Measurements from ENCODE around the gene CECR2.

Gene CECR2

GRCh38 chr22:17476838-17477237, 107.6 kb downstream of the CECR2 start:
- H3K36me3 ChIP-seq (ENCODE audit: insufficient read depth, insufficient read length, low read length), result peaks cover 2% of the 10 kb centered on the region
- no peaks in the 10 kb centered on the region for H3K9me3 ChIP-seq (ENCODE audit: insufficient read depth, low read length)
- no peak overlapping the region for H3K9ac ChIP-seq (ENCODE audit: insufficient read length, low read depth)
- peaks cover 2% of the 10 kb centered on the region for H3K4me1 ChIP-seq (ENCODE audit: insufficient read depth, insufficient read length)
- TF ChIP-seq YY1 (IDR thresholded peaks at IDR 0.05; ENCODE audit: insufficient read depth, insufficient read length) (no peak), ZNF274 (IDR thresholded peaks at IDR 0.05; ENCODE audit: low read depth, low read length) (no peak), SUZ12 (IDR thresholded peaks at IDR 0.05; ENCODE audit: extremely low read depth, insufficient read depth, insufficient read length) (no peak)
- DNase-seq (ENCODE audit: low read depth, low spot score), result no peak
- H3K27me3 ChIP-seq (ENCODE audit: insufficient read depth, insufficient read length), result no peaks in the 10 kb centered on the region
- no peak overlapping the region for H3K4me3 ChIP-seq (ENCODE audit: insufficient read length, low read depth)

DNA sequence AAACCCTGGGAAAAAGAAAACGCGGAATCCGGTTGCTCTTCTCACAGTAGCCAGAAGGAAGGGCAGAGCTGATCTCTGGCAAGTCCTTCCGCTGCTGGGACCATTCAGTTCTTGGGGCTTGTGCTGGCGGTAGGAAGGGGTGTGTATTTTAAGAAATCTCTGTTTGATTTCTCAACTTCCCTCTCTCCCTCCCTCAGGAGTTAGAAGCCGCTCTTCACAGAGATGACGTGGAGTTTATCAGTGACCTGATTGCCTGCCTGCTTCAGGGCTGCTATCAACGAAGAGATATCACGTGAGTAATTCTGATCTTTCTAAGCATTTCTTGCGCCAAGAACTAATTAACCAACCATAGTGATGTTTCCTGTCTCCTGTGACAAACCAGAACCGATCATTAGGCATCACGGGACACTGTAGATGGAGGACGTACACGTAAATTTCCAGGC, 108.2 kb downstream of the CECR2 start:
- Histone ChIP-seq H3K9ac (ENCODE audit: insufficient read length, low read depth) (no peak overlapping the region), H3K4me3 (ENCODE audit: insufficient read length, low read depth) (no peak overlapping the region), H3K4me1 (ENCODE audit: insufficient read depth, insufficient read length) (peaks cover 2% of the 10 kb centered on the region), H3K27me3 (ENCODE audit: insufficient read depth, insufficient read length) (no peaks in the 10 kb centered on the region), H3K9me3 (ENCODE audit: insufficient read depth, low read length) (no peaks in the 10 kb centered on the region), H3K36me3 (ENCODE audit: insufficient read depth, insufficient read length, low read length) (peaks cover 2% of the 10 kb centered on the region)
- TF ChIP-seq ZNF274 (IDR thresholded peaks at IDR 0.05; ENCODE audit: low read depth, low read length) (no peak), YY1 (IDR thresholded peaks at IDR 0.05; ENCODE audit: insufficient read depth, insufficient read length) (no peak), SUZ12 (IDR thresholded peaks at IDR 0.05; ENCODE audit: extremely low read depth, insufficient read depth, insufficient read length) (no peak)
- DNase-seq (ENCODE audit: low read depth, low spot score), result no peak

- no peak overlapping the region for H3K9ac ChIP-seq (ENCODE audit: insufficient read length, low read depth)
- no peak overlapping the region for H3K4me3 ChIP-seq (ENCODE audit: insufficient read length, low read depth)
- H3K27me3 ChIP-seq (ENCODE audit: insufficient read depth, insufficient read length), result no peaks in the 10 kb centered on the region
- no peaks in the 10 kb centered on the region for H3K9me3 ChIP-seq (ENCODE audit: insufficient read depth, low read length)
- TF ChIP-seq YY1 (IDR thresholded peaks at IDR 0.05; ENCODE audit: insufficient read depth, insufficient read length) (no peak), SUZ12 (IDR thresholded peaks at IDR 0.05; ENCODE audit: extremely low read depth, insufficient read depth, insufficient read length) (no peak), ZNF274 (IDR thresholded peaks at IDR 0.05; ENCODE audit: low read depth, low read length) (no peak)
- peaks cover 2% of the 10 kb centered on the region for H3K4me1 ChIP-seq (ENCODE audit: insufficient read depth, insufficient read length)
- DNase-seq (ENCODE audit: low read depth, low spot score), result no peak
- H3K36me3 ChIP-seq (ENCODE audit: insufficient read depth, insufficient read length, low read length), result peaks cover 4% of the 10 kb centered on the region
These were observed 109.9 kb downstream of the CECR2 start for GRCh38 chr22:17479135-17479534.

GRCh38 chr22:17481424-17481823, 112.2 kb downstream of the CECR2 start:
- Histone ChIP-seq H3K9ac (ENCODE audit: insufficient read length, low read depth) (no peak overlapping the region), H3K4me3 (ENCODE audit: insufficient read length, low read depth) (no peak overlapping the region), H3K4me1 (ENCODE audit: insufficient read depth, insufficient read length) (no peaks in the 10 kb centered on the region), H3K36me3 (ENCODE audit: insufficient read depth, insufficient read length, low read length) (peaks cover 11% of the 10 kb centered on the region), H3K27me3 (ENCODE audit: insufficient read depth, insufficient read length) (no peaks in the 10 kb centered on the region), H3K9me3 (ENCODE audit: insufficient read depth, low read length) (no peaks in the 10 kb centered on the region)
- TF ChIP-seq SUZ12 (IDR thresholded peaks at IDR 0.05; ENCODE audit: extremely low read depth, insufficient read depth, insufficient read length), result no peak
- DNase-seq (ENCODE audit: low read depth, low spot score), result no peak

GRCh38 chr22:17483688-17484372, 114.6 kb downstream of the CECR2 start:
- Histone ChIP-seq H3K4me1 (ENCODE audit: insufficient read depth, insufficient read length) (no peaks in the 10 kb centered on the region), H3K9me3 (ENCODE audit: insufficient read depth, low read length) (no peaks in the 10 kb centered on the region), H3K27me3 (ENCODE audit: insufficient read depth, insufficient read length) (no peaks in the 10 kb centered on the region), H3K4me3 (ENCODE audit: insufficient read length, low read depth) (no peak overlapping the region), H3K9ac (ENCODE audit: insufficient read length, low read depth) (no peak overlapping the region), H3K36me3 (ENCODE audit: insufficient read depth, insufficient read length, low read length) (peaks cover 17% of the 10 kb centered on the region)
- DNase-seq (ENCODE audit: low read depth, low spot score), result no peak
- TF ChIP-seq SUZ12 (IDR thresholded peaks at IDR 0.05; ENCODE audit: extremely low read depth, insufficient read depth, insufficient read length), result no peak
- TF ChIP-seq YY1 (IDR thresholded peaks at IDR 0.05; ENCODE audit: insufficient read depth, insufficient read length), result no peak
- TF ChIP-seq ZNF274 (IDR thresholded peaks at IDR 0.05; ENCODE audit: low read depth, low read length), result no peak

GRCh38 chr22:17484608-17485007, 115.3 kb downstream of the CECR2 start:
- H3K4me1 ChIP-seq (ENCODE audit: insufficient read depth, insufficient read length), result no peaks in the 10 kb centered on the region
- TF ChIP-seq YY1 (IDR thresholded peaks at IDR 0.05; ENCODE audit: insufficient read depth, insufficient read length) (no peak), ZNF274 (IDR thresholded peaks at IDR 0.05; ENCODE audit: low read depth, low read length) (no peak), SUZ12 (IDR thresholded peaks at IDR 0.05; ENCODE audit: extremely low read depth, insufficient read depth, insufficient read length) (no peak)
- no peak for DNase-seq (ENCODE audit: low read depth, low spot score)
- no peak overlapping the region for H3K9ac ChIP-seq (ENCODE audit: insufficient read length, low read depth)
- peaks cover 17% of the 10 kb centered on the region for H3K36me3 ChIP-seq (ENCODE audit: insufficient read depth, insufficient read length, low read length)
- no peaks in the 10 kb centered on the region for H3K27me3 ChIP-seq (ENCODE audit: insufficient read depth, insufficient read length)
- H3K9me3 ChIP-seq (ENCODE audit: insufficient read depth, low read length), result no peaks in the 10 kb centered on the region
- H3K4me3 ChIP-seq (ENCODE audit: insufficient read length, low read depth), result no peak overlapping the region

GRCh38 chr22:17486313-17486712, 117.1 kb downstream of the CECR2 start:
- DNase-seq (ENCODE audit: low read depth, low spot score), result no peak
- TF ChIP-seq ZNF274 (IDR thresholded peaks at IDR 0.05; ENCODE audit: low read depth, low read length) (no peak), YY1 (IDR thresholded peaks at IDR 0.05; ENCODE audit: insufficient read depth, insufficient read length) (no peak), SUZ12 (IDR thresholded peaks at IDR 0.05; ENCODE audit: extremely low read depth, insufficient read depth, insufficient read length) (no peak)
- peaks cover 17% of the 10 kb centered on the region for H3K36me3 ChIP-seq (ENCODE audit: insufficient read depth, insufficient read length, low read length)
- no peak overlapping the region for H3K4me3 ChIP-seq (ENCODE audit: insufficient read length, low read depth)
- no peaks in the 10 kb centered on the region for H3K4me1 ChIP-seq (ENCODE audit: insufficient read depth, insufficient read length)
- H3K27me3 ChIP-seq (ENCODE audit: insufficient read depth, insufficient read length), result no peaks in the 10 kb centered on the region
- H3K9me3 ChIP-seq (ENCODE audit: insufficient read depth, low read length), result no peaks in the 10 kb centered on the region
- H3K9ac ChIP-seq (ENCODE audit: insufficient read length, low read depth), result no peak overlapping the region
